GM23338 (cell line): ENCODE data around the gene ADAD2.

Experiments used
- CTCF ChIP-seq, 2 experiments: fragments of 200-600 bp in 1 of 2; sonication (generic) in 1 of 2; conservative IDR thresholded peaks; 2 replicates each; pipeline versions ENCODE4 v1.5.1 to v1.6.1; 2016 to 2017; ENCODE audit warnings: antibody characterized with exemption in 2 of 2, low read depth in 2 of 2, mild to moderate bottlenecking in 2 of 2, moderate library complexity in 1 of 2
- EZH2 ChIP-seq: fragments of 200-600 bp; sonication (generic); IDR thresholded peaks from one replicate; pipeline ENCODE4 v1.8.0; 2017; ENCODE audit warnings: antibody characterized with exemption, mild to moderate bottlenecking, low read depth; ENCODE audit not compliant: unreplicated experiment
- POLR2AphosphoS5 ChIP-seq: IDR thresholded peaks from 2 replicates; pipeline ENCODE4 v1.6.1; 2016; ENCODE audit warnings: antibody characterized with exemption, low read depth
- REST ChIP-seq: IDR thresholded peaks from one replicate; pipeline ENCODE4 v1.6.1; 2018; ENCODE audit warnings: antibody characterized with exemption; ENCODE audit not compliant: unreplicated experiment
- ZNF114 ChIP-seq: fragments of 250-450 bp; sonication (Bioruptor Pico); IDR thresholded peaks from 2 replicates; pipeline ENCODE4 v1.5.0; 2020; ENCODE audit warnings: mild to moderate bottlenecking, moderate library complexity

DNA sequence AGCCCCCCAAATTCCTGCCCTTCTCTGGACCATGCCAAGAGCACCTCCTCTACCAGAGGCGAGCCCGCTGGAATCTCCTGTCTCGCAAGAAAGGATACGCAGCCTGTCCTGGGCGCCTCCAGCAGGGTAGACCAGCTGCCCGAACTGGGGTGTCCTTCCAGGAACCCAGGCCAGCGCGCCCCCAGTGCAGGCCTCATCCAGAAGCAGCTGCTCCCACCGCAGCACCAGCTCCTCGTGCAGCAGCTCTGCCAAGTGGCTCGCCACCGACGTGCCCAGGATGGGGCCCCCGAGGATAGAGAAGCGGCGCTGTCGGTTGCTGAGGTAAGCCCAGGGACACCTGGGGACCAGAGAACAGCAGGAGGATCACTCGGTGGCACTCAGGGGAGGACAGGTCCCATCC, 8.9 kb upstream of the ADAD2 start:
- TF ChIP-seq CTCF (conservative IDR thresholded peaks at IDR 0.05; ENCODE audit: low read depth in 2 of 2) (no peak), ZNF114 (no peak), POLR2AphosphoS5 (no peak), EZH2 (no peak), REST (no peak)
